Spinal cord (tissue), 10 donors: Measurements from ENCODE around the gene TOX3. TPM values are rescaled to one million over a fixed set of nuclear protein-coding genes. Genes with fewer than 3 reads are reported as not detected.

ENCODE experiments used
- DNase-seq, 6 donors: peaks; one replicate each; pipeline versions ENCODE4 v3.0.0 to v3.0.0-alpha.2; 2013 to 2015; ENCODE audit warnings: low spot score in 6 of 6, low read depth in 4 of 6
- H3K27ac ChIP-seq: one replicate; pipeline ENCODE4 v1.5.1; 2013; ENCODE audit warnings: low read depth, low read length, control low read depth
- H3K27me3 ChIP-seq: one replicate; pipeline ENCODE4 v1.6.1; 2013; ENCODE audit warnings: low read length; ENCODE audit not compliant: control insufficient read depth, insufficient read depth
- H3K36me3 ChIP-seq: one replicate; pipeline ENCODE4 v1.6.1; 2013; ENCODE audit warnings: low read length; ENCODE audit not compliant: control insufficient read depth, insufficient read depth
- H3K4me1 ChIP-seq: one replicate; pipeline ENCODE4 v1.6.1; 2013; ENCODE audit warnings: low read length; ENCODE audit not compliant: control insufficient read depth, insufficient read depth
- H3K4me3 ChIP-seq: one replicate; pipeline ENCODE4 v1.5.1; 2013; ENCODE audit warnings: low read depth, low read length, control low read depth
- H3K9me3 ChIP-seq: one replicate; pipeline ENCODE4 v1.6.1; 2013; ENCODE audit warnings: low read length; ENCODE audit not compliant: control insufficient read depth, insufficient read depth
- WGBS: methylation state at CpG from one replicate; pipeline ENCODE4 v1.1.5; 2013; ENCODE audit warnings: missing lambda C conversion rate; ENCODE audit not compliant: insufficient coverage; 5-methylcytosine and 5-hydroxymethylcytosine counted together
- polyA plus RNA-seq, 2 donors: library from polyadenylated mRNA; unstranded; fragments of 120-200 nt; gene quantifications; one replicate each; pipeline ENCODE4 v1.2.1, GENCODE V29; 2013; ENCODE audit not compliant: insufficient read length in 2 of 2
- total RNA-seq, 2 donors: library from RNA; depleted of rRNA in 1 of 2; stranded (reverse); fragments of 120-200 nt in 1 of 2; fragments of >200 nt in 1 of 2; gene quantifications; one replicate each; pipeline versions ENCODE4 v1.2.3 to v1.2.4, GENCODE V29; 2013 to 2014
- donor health status: healthy.

The TOX3 gene
- total and polyA plus RNA-seq, 4 donors, result 4.8 to 27.9 (median 13.9) TPM

- 96% methylated on average over 5 of the region's 7 CpGs for WGBS
Observed at GRCh38 chr16:52450241-52450640, 96.7 kb downstream of the TOX3 start.

DNA sequence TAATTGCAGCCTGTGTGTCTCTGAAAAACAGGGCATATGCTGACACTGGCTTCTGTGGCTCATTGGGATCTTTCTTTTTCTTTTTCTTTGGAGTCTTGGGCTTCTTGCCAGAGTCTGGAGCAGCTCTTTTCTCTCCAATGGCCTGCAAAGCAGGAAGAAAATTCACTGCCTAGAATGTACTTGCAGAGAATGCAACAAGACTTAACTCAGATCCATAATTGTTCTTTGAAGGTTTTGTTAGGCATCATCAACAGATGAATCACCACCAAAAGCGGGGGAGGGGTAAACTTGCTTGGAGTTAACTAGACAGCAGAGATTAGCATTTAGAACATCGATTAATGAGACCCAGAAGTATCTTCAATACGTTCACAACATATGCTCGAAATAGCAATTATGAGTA, 100.9 kb downstream of the TOX3 start:
- H3K27me3 ChIP-seq, result no peaks in the 10 kb centered on the region
- H3K4me3 ChIP-seq, result no peak overlapping the region
- peak in 2 of 6 donors; percentile 78 to 80 for DNase-seq
- no peaks in the 10 kb centered on the region for H3K4me1 ChIP-seq
- no CpG with 5 or more reads among the region's 4 CpGs for WGBS
- H3K9me3 ChIP-seq, result no peaks in the 10 kb centered on the region
- H3K36me3 ChIP-seq, result peaks cover 8% of the 10 kb centered on the region
- no peak overlapping the region for H3K27ac ChIP-seq

More at GRCh38 chr16:52450241-52450640, 96.7 kb downstream of the TOX3 start:
- Histone ChIP-seq H3K4me3 (no peak overlapping the region), H3K36me3 (peaks cover 3% of the 10 kb centered on the region), H3K27me3 (no peaks in the 10 kb centered on the region), H3K9me3 (no peaks in the 10 kb centered on the region), H3K27ac (no peak overlapping the region), H3K4me1 (no peaks in the 10 kb centered on the region)
- DNase-seq, result no peak

DNA sequence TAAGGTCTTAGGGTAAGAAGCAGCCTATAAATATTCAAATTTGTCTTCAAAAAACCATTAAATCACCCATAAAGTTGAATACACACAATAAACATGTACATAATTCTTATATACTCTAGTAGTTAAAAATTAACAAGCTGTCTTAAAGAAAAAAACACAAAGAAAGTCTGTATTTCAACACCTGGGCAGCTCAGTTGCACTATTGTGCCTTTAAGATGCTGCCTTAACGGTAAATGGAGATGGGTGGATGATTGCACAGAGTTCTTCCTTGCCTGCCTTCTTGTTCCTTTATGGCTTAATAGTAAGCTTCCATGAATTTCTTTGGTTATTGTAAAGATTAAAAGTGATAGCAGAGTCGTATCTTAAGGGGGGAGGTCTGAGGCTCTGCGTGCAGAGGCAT, 105.1 kb downstream of the TOX3 start:
- H3K4me1 ChIP-seq, result no peaks in the 10 kb centered on the region
- WGBS, result 100% methylated on average over 1 of the region's 3 CpGs
- no peak overlapping the region for H3K27ac ChIP-seq
- peaks cover 16% of the 10 kb centered on the region for H3K36me3 ChIP-seq
- no peak for DNase-seq
- H3K4me3 ChIP-seq, result no peak overlapping the region
- no peaks in the 10 kb centered on the region for H3K27me3 ChIP-seq
- H3K9me3 ChIP-seq, result no peaks in the 10 kb centered on the region

DNA sequence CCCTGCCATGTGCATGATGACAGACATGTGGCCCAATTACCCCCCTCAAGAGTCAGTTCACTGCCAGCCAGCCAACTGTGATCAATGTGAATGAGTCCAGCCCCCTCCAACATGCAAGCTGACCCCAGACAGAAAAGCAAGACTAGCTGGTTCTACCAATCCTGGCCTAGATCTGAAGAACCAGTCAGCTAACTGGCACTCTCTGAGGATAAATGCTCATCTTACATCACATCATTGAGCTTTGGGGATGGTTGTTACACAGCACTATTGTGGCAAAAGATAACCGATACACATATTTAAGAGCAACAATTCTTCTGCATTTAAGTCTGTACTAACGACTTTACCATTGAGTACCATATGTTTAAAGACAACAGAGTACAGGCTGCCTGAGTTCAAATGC, 106.7 kb downstream of the TOX3 start:
- Histone ChIP-seq H3K36me3 (peaks cover 16% of the 10 kb centered on the region), H3K4me3 (no peak overlapping the region), H3K27me3 (no peaks in the 10 kb centered on the region), H3K27ac (no peak overlapping the region), H3K4me1 (no peaks in the 10 kb centered on the region), H3K9me3 (no peaks in the 10 kb centered on the region)
- DNase-seq, result no peak
- no CpG with 5 or more reads among the region's 2 CpGs for WGBS

DNA sequence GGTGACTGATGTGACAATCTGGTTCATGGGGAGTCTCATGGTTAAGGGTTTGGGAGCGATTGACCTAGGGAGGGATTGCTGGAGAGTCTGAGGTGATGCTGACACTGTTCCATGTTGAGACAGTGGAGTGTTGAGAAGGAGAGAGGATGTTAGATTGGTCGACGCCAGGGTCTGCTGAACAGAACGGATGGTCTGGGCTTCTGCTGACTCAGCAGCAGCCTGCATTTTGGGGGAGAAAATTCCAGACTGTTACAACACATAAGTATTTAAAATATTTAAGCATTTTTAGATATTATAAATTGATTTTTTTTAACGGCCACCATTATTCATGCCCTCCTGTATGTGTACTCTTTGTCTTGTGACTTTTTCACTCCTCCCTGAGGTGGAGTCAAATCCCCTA, 107.2 kb downstream of the TOX3 start:
- no peak for DNase-seq
- Histone ChIP-seq H3K9me3 (no peaks in the 10 kb centered on the region), H3K27ac (no peak overlapping the region), H3K27me3 (no peaks in the 10 kb centered on the region), H3K4me3 (no peak overlapping the region), H3K36me3 (peaks cover 16% of the 10 kb centered on the region), H3K4me1 (no peaks in the 10 kb centered on the region)
- WGBS, result 96% methylated on average over 3 of the region's 5 CpGs

DNA sequence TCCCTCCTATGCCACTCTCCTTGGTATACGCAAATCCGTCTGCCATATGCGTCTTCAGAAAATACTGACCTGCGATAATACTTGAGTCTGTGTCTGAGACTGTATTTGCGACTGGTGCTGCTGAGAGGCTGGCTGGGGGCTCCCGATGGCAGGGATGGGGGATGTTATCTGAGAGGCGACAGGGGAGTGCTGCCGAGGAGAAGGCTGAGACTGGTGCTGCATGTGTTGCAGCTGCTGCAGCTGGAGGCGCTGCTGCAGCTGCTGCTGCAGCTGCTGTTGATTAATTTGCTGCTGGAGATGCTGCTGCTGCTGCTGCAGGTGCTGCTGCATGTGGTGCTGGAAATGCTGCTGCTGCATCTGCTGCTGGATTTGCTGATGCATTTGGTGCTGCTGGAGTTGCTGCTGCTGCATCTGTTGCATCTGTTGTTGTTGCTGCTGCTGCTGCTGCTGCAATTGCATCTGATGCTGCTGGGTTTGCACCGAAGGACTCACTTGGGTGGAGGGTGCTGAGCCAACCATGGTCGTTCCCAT, 107.7 kb downstream of the TOX3 start:
- 85% methylated on average over 11 of the region's 11 CpGs for WGBS
- Histone ChIP-seq H3K27me3 (no peaks in the 10 kb centered on the region), H3K9me3 (no peaks in the 10 kb centered on the region), H3K27ac (no peak overlapping the region), H3K4me3 (no peak overlapping the region), H3K4me1 (no peaks in the 10 kb centered on the region), H3K36me3 (peaks cover 14% of the 10 kb centered on the region)
- peak in 1 of 6 donors; percentile 39 for DNase-seq

GRCh38 chr16:52437277-52437670, 109.7 kb downstream of the TOX3 start:
- Histone ChIP-seq H3K36me3 (peaks cover 11% of the 10 kb centered on the region), H3K9me3 (no peaks in the 10 kb centered on the region), H3K4me3 (no peak overlapping the region), H3K27ac (no peak overlapping the region), H3K27me3 (no peaks in the 10 kb centered on the region), H3K4me1 (no peaks in the 10 kb centered on the region)
- DNase-seq, result no peak
- no CpG with 5 or more reads among the region's 4 CpGs for WGBS

DNA sequence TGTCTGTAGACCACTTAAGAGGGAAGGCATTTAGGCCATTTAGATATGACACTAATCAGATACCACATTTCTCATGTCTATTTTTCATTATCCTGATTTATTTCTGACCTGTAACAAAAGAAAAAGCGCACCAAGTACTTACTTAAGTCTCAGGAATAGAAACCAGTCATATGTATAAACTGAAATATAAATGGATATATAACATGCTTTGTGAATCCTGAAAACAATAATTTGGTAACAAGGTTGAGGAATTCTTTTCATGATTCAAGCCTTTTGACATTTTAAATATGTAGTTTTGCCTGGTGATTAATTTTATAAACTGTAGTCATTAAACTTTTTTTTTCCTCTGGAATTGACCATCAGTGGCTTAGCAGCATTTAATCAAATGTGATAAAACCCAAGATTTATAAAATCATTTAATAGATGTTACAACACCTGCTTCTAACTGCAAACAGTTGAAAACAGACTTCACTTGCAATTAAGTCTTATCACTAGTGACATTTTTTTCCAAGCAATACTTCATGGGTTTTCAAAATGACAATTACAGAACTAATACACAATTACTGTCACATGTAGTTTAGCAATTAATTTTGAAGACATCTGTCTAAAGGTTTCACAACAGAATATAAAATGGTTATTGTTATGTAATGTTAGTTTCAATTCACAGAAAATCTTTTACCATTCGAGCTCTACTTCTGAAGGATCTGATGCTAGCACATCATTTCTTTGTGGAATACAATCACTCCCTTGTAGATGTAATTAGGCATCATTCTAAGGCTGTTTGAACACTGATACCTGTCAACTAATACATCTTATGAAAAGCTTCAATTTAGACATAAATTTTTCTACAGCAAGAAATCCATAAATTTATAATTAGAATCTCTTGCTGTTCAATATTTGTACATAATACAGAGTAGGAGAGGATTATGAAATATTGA, 110.3 kb downstream of the TOX3 start:
- Histone ChIP-seq H3K36me3 (peaks cover 11% of the 10 kb centered on the region), H3K27me3 (no peaks in the 10 kb centered on the region), H3K4me3 (no peak overlapping the region), H3K27ac (no peak overlapping the region), H3K9me3 (no peaks in the 10 kb centered on the region), H3K4me1 (no peaks in the 10 kb centered on the region)
- DNase-seq, result no peak
- no CpG with 5 or more reads among the region's 2 CpGs for WGBS

DNA sequence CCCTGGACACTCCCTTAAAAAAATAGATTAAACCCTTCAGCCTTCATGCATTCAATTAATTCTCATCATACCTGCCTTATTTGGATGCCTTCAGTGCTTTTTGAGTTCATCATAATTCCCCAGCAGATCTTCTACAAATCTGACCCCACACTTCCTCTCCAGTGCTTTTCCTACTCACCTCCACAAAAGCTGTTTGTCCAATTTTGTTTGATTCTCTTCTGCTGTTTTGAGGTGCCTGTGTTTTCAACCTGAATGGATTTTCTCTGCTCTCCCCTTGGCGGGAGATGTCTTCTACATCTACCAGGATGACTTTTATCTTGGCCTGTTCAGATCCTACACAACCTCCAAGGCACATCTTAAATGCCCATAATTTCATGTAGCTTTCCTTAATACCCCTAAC, 112.7 kb downstream of the TOX3 start:
- Histone ChIP-seq H3K27ac (no peak overlapping the region), H3K27me3 (no peaks in the 10 kb centered on the region), H3K36me3 (peaks cover 2% of the 10 kb centered on the region), H3K4me1 (no peaks in the 10 kb centered on the region), H3K4me3 (no peak overlapping the region), H3K9me3 (no peaks in the 10 kb centered on the region)
- no peak for DNase-seq
- WGBS, result 100% methylated on average over 1 of the region's 1 CpG

DNA sequence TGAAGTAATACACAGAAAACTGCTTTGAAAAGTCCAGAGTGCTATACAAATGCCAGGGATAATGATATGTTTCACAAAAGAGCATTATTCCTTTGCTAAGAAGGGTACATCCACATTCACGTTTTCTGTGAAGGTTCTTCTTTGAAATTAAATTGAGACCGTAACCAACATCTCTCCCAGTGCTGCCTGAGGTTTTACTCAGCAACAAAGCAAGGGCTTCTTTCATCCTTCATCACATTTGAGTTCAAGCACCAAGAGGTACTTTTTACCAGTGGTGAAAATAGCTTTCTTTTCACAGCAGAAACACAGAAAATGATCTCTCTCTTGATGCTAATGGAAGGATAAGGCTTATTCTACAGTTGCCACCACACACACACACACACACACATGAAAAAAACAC, 113.3 kb downstream of the TOX3 start:
- DNase-seq, result no peak
- no CpG with 5 or more reads among the region's 2 CpGs for WGBS

More for the DNA sequence above, 113.3 kb downstream of the TOX3 start:
- H3K9me3 ChIP-seq, result no peaks in the 10 kb centered on the region
- H3K27me3 ChIP-seq, result no peaks in the 10 kb centered on the region
- H3K4me1 ChIP-seq, result no peaks in the 10 kb centered on the region
- H3K27ac ChIP-seq, result no peak overlapping the region
- H3K4me3 ChIP-seq, result no peak overlapping the region
- no peaks in the 10 kb centered on the region for H3K36me3 ChIP-seq
